ENCODE results near the gene MRFAP1L1. TPM values are rescaled to one million over a fixed set of nuclear protein-coding genes. Genes with fewer than 3 reads are reported as not detected.

MRFAP1L1 gene
- total and polyA plus RNA-seq, 7 donors: 40.7 to 82.8 (median 53.5) TPM

DNA sequence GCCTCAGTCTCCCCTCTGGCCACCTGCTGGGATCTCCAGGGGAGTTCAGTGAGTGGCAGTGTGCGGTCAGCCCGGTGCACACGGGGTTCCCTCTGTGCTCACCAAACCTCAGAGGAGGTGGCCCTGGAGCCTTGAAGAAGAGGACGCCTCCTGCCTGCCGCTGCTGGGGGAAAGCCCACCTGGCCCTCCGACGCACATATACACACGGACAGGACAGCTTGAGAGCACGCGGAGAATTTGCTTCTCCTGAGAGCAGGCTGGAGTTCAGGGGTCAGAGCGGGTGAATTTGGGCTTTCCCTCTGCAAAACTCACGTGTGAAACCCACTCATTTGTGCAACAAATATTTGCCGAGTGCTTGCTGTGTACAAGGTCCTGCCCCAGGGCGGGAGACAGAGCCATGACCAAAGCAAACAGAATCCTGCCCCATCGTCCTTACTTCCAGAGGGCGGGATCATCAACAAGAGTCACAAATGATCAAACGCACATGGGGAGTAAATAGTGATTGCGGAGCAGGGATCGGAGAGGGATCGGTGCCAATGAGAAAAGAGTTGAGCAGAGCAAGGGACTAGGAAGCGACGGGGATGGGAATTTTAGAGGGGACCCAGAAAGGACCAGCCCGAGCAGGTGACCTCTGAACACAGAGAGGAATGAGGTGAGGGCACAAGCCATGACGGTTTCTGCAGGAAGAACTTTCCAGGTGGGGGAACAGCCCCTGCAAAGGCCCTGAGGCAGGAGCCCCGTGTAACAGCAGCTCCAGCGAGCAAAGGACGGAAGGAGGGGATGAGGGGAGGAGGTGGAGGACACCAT, 23.9 kb upstream of the MRFAP1L1 start:
- DNase-seq: no peak
- H3K4me3 ChIP-seq: no peak overlapping the region
- H3K4me1 ChIP-seq: peaks cover 0 to 18% (median 10%) of the 10 kb centered on the region in 4 donors
- TF ChIP-seq POLR2A (IDR thresholded peaks at IDR 0.05): no peak
- TF ChIP-seq, protein P1, sequence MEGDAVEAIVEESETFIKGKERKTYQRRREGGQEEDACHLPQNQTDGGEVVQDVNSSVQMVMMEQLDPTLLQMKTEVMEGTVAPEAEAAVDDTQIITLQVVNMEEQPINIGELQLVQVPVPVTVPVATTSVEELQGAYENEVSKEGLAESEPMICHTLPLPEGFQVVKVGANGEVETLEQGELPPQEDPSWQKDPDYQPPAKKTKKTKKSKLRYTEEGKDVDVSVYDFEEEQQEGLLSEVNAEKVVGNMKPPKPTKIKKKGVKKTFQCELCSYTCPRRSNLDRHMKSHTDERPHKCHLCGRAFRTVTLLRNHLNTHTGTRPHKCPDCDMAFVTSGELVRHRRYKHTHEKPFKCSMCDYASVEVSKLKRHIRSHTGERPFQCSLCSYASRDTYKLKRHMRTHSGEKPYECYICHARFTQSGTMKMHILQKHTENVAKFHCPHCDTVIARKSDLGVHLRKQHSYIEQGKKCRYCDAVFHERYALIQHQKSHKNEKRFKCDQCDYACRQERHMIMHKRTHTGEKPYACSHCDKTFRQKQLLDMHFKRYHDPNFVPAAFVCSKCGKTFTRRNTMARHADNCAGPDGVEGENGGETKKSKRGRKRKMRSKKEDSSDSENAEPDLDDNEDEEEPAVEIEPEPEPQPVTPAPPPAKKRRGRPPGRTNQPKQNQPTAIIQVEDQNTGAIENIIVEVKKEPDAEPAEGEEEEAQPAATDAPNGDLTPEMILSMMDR (IDR thresholded peaks at IDR 0.05): no peak
- TF ChIP-seq POLR2AphosphoS5 (IDR thresholded peaks at IDR 0.05): no peak
- no peak for TF ChIP-seq EP300 (IDR thresholded peaks at IDR 0.05)
- H3K9me3 ChIP-seq: no peaks in the 10 kb centered on the region
- 84 to 86% methylated on average over 27 of the region's 27 CpGs for WGBS, 2 donors
- H3K27ac ChIP-seq: peak overlapping the region in 3 of 4 donors; percentile 40 to 70 (median 55)
- intact Hi-C loops (cut with DNase I): no loop called here
- no peaks in the 10 kb centered on the region for H3K27me3 ChIP-seq
- H3K36me3 ChIP-seq: no peaks in the 10 kb centered on the region

DNA sequence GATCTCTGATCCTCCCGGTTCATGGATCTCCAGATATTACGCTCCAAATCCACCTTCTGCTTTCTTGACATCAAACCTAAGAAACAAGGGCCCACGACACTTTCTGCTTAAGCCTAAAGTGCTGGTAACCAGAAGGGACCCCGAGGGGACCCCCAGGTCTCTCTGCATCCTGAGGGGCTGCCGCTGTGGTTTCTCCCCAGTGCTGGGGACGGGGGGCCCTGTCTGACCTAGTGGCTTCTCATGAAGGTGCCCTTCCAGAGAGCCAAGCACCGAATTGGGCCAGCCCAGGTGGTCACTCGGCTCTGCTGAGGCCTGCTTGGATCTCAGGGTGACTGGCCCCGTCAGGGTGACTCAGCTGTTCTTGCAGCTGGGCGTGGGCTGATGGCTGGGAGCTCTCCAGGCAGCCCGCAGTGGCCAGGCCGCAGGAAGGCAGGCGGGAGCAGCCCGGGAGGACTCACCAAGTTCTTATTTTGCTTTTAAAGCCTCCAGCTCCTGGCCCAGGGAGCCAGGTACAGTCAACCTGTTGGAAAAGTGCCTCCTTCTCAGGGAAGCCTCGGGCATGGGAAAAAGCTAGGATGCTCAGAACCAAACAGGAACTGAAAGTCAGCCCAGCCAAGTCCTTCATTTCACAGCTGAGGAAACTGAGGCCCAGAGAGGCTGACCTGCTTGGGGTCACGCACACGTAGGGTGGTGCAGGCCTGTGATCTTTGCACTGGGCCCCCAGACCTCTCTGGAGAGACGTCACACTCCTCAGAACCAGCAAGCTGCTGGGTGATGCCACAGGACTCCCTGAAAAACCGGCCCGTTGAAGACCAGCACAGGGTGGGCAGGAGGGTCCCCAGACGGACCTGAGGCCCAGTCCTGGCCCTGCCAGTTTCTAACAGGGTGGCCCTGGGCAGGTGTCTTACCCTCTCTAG, 23.0 kb upstream of the MRFAP1L1 start:
- intact Hi-C loops (cut with DNase I): no loop called here
- TF ChIP-seq POLR2AphosphoS5 (IDR thresholded peaks at IDR 0.05): peak in 1 of 4 donors; percentile 20
- TF ChIP-seq, protein P1 (IDR thresholded peaks at IDR 0.05): no peak

DNA sequence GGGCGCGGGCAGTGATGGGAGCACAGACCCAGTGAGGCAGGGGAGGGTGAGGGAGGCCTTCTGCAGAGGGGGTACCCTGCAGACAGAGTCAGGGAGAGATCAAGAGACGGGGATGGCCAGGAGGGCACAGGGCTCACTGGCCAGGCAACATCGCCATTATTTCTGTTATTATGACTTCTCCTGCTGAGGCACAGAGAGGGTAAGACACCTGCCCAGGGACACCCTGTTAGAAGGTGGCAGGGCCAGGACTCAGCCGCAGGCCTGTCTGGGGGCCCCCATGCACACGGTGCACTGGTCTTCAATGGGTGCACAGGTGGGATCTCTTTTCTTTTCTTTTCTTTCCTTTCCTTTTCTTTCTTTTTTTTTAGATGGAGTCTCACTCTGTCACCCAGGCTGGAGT, 22.1 kb upstream of the MRFAP1L1 start:
- intact Hi-C loops (cut with DNase I): no loop called here

More for the DNA sequence above, 23.0 kb upstream of the MRFAP1L1 start:
- Histone ChIP-seq H3K27me3 (no peaks in the 10 kb centered on the region), H3K4me3 (no peak overlapping the region), H3K36me3 (no peaks in the 10 kb centered on the region), H3K9me3 (no peaks in the 10 kb centered on the region), H3K4me1 (peaks cover 0 to 23% (median 10%) of the 10 kb centered on the region in 4 donors), H3K27ac (peak overlapping the region; percentile 40 to 70 (median 50))
- peak; percentile 80 for DNase-seq
- 64 to 80% methylated on average over 21 of the region's 21 CpGs for WGBS, 2 donors

DNA sequence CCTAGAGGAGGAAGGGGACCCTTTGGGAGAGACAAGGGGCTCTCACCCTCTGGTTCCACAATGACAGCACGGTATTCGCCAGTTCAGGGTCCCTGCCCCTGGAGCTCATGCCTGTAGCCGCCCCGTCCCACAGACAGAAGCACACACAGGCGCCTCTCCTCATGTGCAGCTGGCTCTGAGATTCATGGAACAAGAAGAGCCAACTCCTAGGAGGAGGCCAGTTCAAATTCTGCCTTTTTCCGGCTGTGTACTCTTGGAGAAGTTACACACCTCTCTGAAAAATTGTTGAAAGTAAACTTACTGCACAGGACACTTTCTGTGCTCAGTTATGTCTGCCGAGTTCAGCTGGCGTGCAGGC, 21.6 kb upstream of the MRFAP1L1 start:
- DNase-seq: no peak
- Histone ChIP-seq H3K36me3 (no peaks in the 10 kb centered on the region), H3K4me1 (peaks cover 0 to 34% (median 15%) of the 10 kb centered on the region in 4 donors), H3K9me3 (no peaks in the 10 kb centered on the region), H3K4me3 (no peak overlapping the region), H3K27me3 (no peaks in the 10 kb centered on the region), H3K27ac (peak overlapping the region in 1 of 4 donors; percentile 39)
- 94 to 95% methylated on average over 8 of the region's 8 CpGs for WGBS, 2 donors
- TF ChIP-seq EP300 (IDR thresholded peaks at IDR 0.05) (no peak), POLR2AphosphoS5 (IDR thresholded peaks at IDR 0.05) (no peak), POLR2A (IDR thresholded peaks at IDR 0.05) (no peak)
- TF ChIP-seq, protein P1 (IDR thresholded peaks at IDR 0.05): no peak
- intact Hi-C loops (cut with DNase I): no loop called here

More for the DNA sequence above, 22.1 kb upstream of the MRFAP1L1 start:
- no peaks in the 10 kb centered on the region for H3K27me3 ChIP-seq
- TF ChIP-seq POLR2A (IDR thresholded peaks at IDR 0.05) (no peak), POLR2AphosphoS5 (IDR thresholded peaks at IDR 0.05) (no peak), EP300 (IDR thresholded peaks at IDR 0.05) (no peak)
- TF ChIP-seq, protein P1 (IDR thresholded peaks at IDR 0.05): no peak
- no peaks in the 10 kb centered on the region for H3K9me3 ChIP-seq
- no peak overlapping the region for H3K27ac ChIP-seq
- no peak overlapping the region for H3K4me3 ChIP-seq
- 96 to 97% methylated on average over 6 of the region's 6 CpGs for WGBS, 2 donors
- H3K36me3 ChIP-seq: no peaks in the 10 kb centered on the region
- DNase-seq: no peak
- H3K4me1 ChIP-seq: peaks cover 0 to 30% (median 13%) of the 10 kb centered on the region in 4 donors

Data from sigmoid colon (tissue), 7 donors.